K562 treated with DMSO at 1 percent for 48 hours (cell line): Measurements from ENCODE around the gene DMXL1. TPM values are rescaled to one million over a fixed set of nuclear protein-coding genes. Genes with fewer than 3 reads are reported as not detected.

Experiments
- total RNA-seq: library from RNA; unstranded; fragments of 300-600 nt; gene quantifications from 2 replicates; pipeline ENCODE4 v1.2.3, GENCODE V29; 2022; ENCODE audit warnings: low replicate concordance; ENCODE audit errors: extremely low read depth

The DMXL1 gene
- total RNA-seq: not detected in 2 replicates

GRCh38 chr5:119070828-119071560, at the start of gene DMXL1:
Gene DMXL1, plus strand, starts transcription at chr5:119071087. Its CDS starts 483 bp downstream, at chr5:119071570.

Other genes starting within 250 kb of the DMXL1 start
- gene DTWD2, start 82.5 kb upstream of the DMXL1 start, total RNA-seq: not detected in 2 replicates